IPS-NIHi7 (cell line): ENCODE measurements around the gene KNCN.

ENCODE experiments used
- DNase-seq: peaks from one replicate; pipeline ENCODE4 v3.0.0; 2012; ENCODE audit warnings: mixed read lengths; ENCODE audit errors: extremely low spot score

KNCN gene

GRCh38 chr1:46569116-46569515, 17.7 kb upstream of the KNCN start:
- DNase-seq, result no peak

- DNase-seq, result no peak
Measured at GRCh38 chr1:46568461-46568891, 17.0 kb upstream of the KNCN start.

GRCh38 chr1:46563341-46563740, 11.9 kb upstream of the KNCN start:
- no peak for DNase-seq

GRCh38 chr1:46562498-46562897, 11.1 kb upstream of the KNCN start:
- no peak for DNase-seq

- DNase-seq, result no peak
Measured at GRCh38 chr1:46558966-46559365, 7.5 kb upstream of the KNCN start.

- no peak for DNase-seq
Measured at GRCh38 chr1:46558141-46558963, 6.9 kb upstream of the KNCN start.

GRCh38 chr1:46557403-46557802, 6.0 kb upstream of the KNCN start:
- no peak for DNase-seq

GRCh38 chr1:46556822-46557221, 5.4 kb upstream of the KNCN start:
- DNase-seq, result no peak

GRCh38 chr1:46555826-46556619, 4.6 kb upstream of the KNCN start:
- no peak for DNase-seq

- no peak for DNase-seq
Measured at GRCh38 chr1:46554597-46555381, 3.3 kb upstream of the KNCN start.

GRCh38 chr1:46554236-46554596, 2.8 kb upstream of the KNCN start:
- no peak for DNase-seq

GRCh38 chr1:46553506-46553905, 2.1 kb upstream of the KNCN start:
- no peak for DNase-seq

- no peak for DNase-seq
Measured at GRCh38 chr1:46552357-46553237, 1.1 kb upstream of the KNCN start.

- DNase-seq, result peak; percentile 52
Measured at GRCh38 chr1:46550751-46551231, 656 bp downstream of the KNCN start.

- peak; percentile 39 for DNase-seq
Measured at GRCh38 chr1:46549697-46550681, 1.5 kb downstream of the KNCN start.

- DNase-seq, result peak; percentile 48
Measured at GRCh38 chr1:46547481-46548383, 3.7 kb downstream of the KNCN start.

- no peak for DNase-seq
Measured at GRCh38 chr1:46546210-46546609, 5.2 kb downstream of the KNCN start.

GRCh38 chr1:46545784-46546183, 5.7 kb downstream of the KNCN start:
- DNase-seq, result no peak
